HG03159 (cell line): ENCODE data around the gene USP6NL.
"Not testable (repeated sequence)": the region's sequence is repeated elsewhere in the genome, so short reads cannot be mapped to it uniquely, and the experiment has no call there.

ENCODE experiments used
- ATAC-seq: cut with Tn5 transposase; IDR thresholded peaks from one replicate; pipeline ENCODE4 v1.9.1; 2021; ENCODE audit warnings: mild to moderate bottlenecking, moderate library complexity; ENCODE audit not compliant: unreplicated experiment

Gene USP6NL

GRCh38 chr10:11520892-11521291, 90.6 kb downstream of the USP6NL start:
- ATAC-seq: no peak

- ATAC-seq: peak; percentile 44
These were observed 94.3 kb downstream of the USP6NL start for GRCh38 chr10:11517150-11517549.

GRCh38 chr10:11516431-11516746, 95.1 kb downstream of the USP6NL start:
- peak; percentile 49 for ATAC-seq

- ATAC-seq: peak; percentile 43
These were observed 95.6 kb downstream of the USP6NL start for GRCh38 chr10:11515596-11516430.

GRCh38 chr10:11513727-11514126, 97.7 kb downstream of the USP6NL start:
- ATAC-seq: no peak

- ATAC-seq: no peak
These were observed 98.9 kb downstream of the USP6NL start for GRCh38 chr10:11512596-11512995.

GRCh38 chr10:11511321-11511720, 100.1 kb downstream of the USP6NL start:
- no peak for ATAC-seq

GRCh38 chr10:11510736-11511135, 100.7 kb downstream of the USP6NL start:
- ATAC-seq: no peak

GRCh38 chr10:11510281-11510680, 101.2 kb downstream of the USP6NL start:
- no peak for ATAC-seq

- no peak for ATAC-seq
These were observed 102.4 kb downstream of the USP6NL start for GRCh38 chr10:11509036-11509435.

- ATAC-seq: no peak
These were observed 105.1 kb downstream of the USP6NL start for GRCh38 chr10:11506247-11506789.

- no peak for ATAC-seq
These were observed 105.8 kb downstream of the USP6NL start for GRCh38 chr10:11505639-11506038.

- no peak for ATAC-seq
These were observed 106.7 kb downstream of the USP6NL start for GRCh38 chr10:11504566-11505285.

- no peak for ATAC-seq
These were observed 109.8 kb downstream of the USP6NL start for GRCh38 chr10:11501600-11501999.

- no peak for ATAC-seq
These were observed 111.9 kb downstream of the USP6NL start for GRCh38 chr10:11499425-11500071.

GRCh38 chr10:11498399-11498798, 113.1 kb downstream of the USP6NL start:
- ATAC-seq: no peak

- not testable (repeated sequence) for ATAC-seq
These were observed 116.5 kb downstream of the USP6NL start for GRCh38 chr10:11494923-11495322.

GRCh38 chr10:11493646-11494045, 117.8 kb downstream of the USP6NL start:
- no peak for ATAC-seq

GRCh38 chr10:11491087-11491486, 120.4 kb downstream of the USP6NL start:
- no peak for ATAC-seq

GRCh38 chr10:11489591-11489990, 121.9 kb downstream of the USP6NL start:
- no peak for ATAC-seq

GRCh38 chr10:11488126-11488525, 123.3 kb downstream of the USP6NL start:
- ATAC-seq: no peak
